ENCODE results near the gene ZP2. TPM values are rescaled to one million over a fixed set of nuclear protein-coding genes. Genes with fewer than 3 reads are reported as not detected.

ZP2 gene
- total RNA-seq, 1 donor from 2014 or later: not detected

DNA sequence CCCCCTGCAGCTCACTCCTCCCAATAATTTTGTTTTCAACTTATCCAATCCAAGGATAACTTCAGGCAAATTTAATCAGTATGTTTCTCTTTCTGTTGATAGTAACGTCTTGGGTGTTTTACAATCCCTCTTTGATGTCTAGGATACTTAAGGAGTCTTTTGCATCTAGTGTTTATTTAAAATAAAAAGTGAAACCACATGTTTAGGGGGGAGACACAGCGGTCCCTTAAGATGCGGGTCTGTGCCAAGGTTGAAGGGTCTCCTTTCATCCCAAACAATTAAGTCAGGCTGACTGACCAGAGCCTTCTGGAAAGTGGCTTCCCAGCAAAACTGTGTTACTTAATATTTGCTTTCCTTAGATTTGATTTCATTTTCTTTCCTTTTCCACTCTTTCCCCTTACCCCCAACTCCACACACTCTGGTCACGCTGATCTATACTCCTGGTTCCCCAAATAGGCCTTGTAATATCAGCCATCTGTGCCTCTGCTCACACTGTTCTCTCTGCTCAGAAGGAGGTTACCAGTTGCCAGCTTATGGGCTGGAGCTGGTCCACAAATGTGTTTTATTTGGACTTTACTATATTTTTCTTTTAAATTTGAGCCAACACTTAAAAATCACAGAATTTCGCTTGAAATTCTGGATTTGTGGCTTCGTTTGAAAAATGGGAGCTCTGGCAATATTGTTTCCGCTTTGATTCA, 33.3 kb upstream of the ZP2 start:
- no peaks in the 10 kb centered on the region for H3K9me3 Mint-ChIP-seq (ENCODE audit: low read depth)
- H3K27ac Mint-ChIP-seq (ENCODE audit: unreplicated experiment): no peak overlapping the region
- no peak for DNase-seq (ENCODE audit: low spot score)

DNA sequence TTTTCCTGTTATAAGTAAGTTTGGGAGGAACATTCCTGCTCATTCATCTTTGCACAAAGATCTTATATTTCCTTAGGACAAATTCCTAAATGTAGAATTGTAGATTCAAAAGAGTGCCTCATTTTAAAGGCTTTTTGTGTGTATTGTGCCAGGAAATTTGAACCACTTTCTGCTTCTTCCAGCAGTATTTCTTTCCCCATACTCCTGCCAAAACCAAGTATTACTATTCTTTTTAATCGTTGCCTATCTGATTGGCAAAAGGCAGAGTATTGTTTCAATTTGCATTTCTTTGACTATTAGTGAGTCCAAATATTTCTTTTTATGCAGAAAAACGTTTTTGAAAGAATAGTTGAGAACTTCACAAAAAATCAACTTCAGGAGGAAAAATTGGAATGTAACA, 31.4 kb upstream of the ZP2 start:
- H3K4me3 Mint-ChIP-seq (ENCODE audit: unreplicated experiment): no peak overlapping the region
- H3K27me3 Mint-ChIP-seq (ENCODE audit: low read depth): peaks cover 15% of the 10 kb centered on the region
- no peak overlapping the region for H3K27ac Mint-ChIP-seq (ENCODE audit: unreplicated experiment)
- no peaks in the 10 kb centered on the region for H3K9me3 Mint-ChIP-seq (ENCODE audit: low read depth)
- no peak for DNase-seq (ENCODE audit: low spot score)
- H3K4me1 Mint-ChIP-seq (ENCODE audit: low read depth): no peaks in the 10 kb centered on the region
- H3K36me3 Mint-ChIP-seq (ENCODE audit: low read depth): no peaks in the 10 kb centered on the region
- TF ChIP-seq, protein P1, sequence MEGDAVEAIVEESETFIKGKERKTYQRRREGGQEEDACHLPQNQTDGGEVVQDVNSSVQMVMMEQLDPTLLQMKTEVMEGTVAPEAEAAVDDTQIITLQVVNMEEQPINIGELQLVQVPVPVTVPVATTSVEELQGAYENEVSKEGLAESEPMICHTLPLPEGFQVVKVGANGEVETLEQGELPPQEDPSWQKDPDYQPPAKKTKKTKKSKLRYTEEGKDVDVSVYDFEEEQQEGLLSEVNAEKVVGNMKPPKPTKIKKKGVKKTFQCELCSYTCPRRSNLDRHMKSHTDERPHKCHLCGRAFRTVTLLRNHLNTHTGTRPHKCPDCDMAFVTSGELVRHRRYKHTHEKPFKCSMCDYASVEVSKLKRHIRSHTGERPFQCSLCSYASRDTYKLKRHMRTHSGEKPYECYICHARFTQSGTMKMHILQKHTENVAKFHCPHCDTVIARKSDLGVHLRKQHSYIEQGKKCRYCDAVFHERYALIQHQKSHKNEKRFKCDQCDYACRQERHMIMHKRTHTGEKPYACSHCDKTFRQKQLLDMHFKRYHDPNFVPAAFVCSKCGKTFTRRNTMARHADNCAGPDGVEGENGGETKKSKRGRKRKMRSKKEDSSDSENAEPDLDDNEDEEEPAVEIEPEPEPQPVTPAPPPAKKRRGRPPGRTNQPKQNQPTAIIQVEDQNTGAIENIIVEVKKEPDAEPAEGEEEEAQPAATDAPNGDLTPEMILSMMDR (IDR thresholded peaks at IDR 0.05): no peak

More for the DNA sequence above, 33.3 kb upstream of the ZP2 start:
- H3K4me1 Mint-ChIP-seq (ENCODE audit: low read depth): no peaks in the 10 kb centered on the region
- peaks cover 18% of the 10 kb centered on the region for H3K27me3 Mint-ChIP-seq (ENCODE audit: low read depth)
- H3K36me3 Mint-ChIP-seq (ENCODE audit: low read depth): no peaks in the 10 kb centered on the region
- no peak overlapping the region for H3K4me3 Mint-ChIP-seq (ENCODE audit: unreplicated experiment)
- TF ChIP-seq, protein P1 (IDR thresholded peaks at IDR 0.05): no peak

DNA sequence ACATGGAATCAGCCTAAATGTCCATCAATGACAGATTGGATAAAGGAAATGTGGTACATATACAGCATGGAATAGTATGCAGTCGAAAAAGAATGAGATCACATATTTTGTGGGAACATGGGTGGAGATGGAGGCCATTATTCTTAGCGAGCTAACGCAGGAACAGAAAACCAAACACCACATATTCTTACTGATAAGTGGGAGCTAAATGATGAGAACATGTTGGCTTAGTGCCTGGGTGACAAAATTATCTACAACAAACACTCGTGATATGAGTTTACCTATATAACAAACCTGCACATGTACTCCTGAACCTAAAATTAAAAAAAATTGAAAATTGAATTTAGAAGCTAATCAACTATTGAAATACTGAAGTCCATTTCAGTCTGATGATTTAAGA, 28.3 kb upstream of the ZP2 start:
- H3K4me3 Mint-ChIP-seq (ENCODE audit: unreplicated experiment): no peak overlapping the region
- peaks cover 12% of the 10 kb centered on the region for H3K27me3 Mint-ChIP-seq (ENCODE audit: low read depth)
- no peaks in the 10 kb centered on the region for H3K9me3 Mint-ChIP-seq (ENCODE audit: low read depth)
- no peak for DNase-seq (ENCODE audit: low spot score)
- H3K27ac Mint-ChIP-seq (ENCODE audit: unreplicated experiment): no peak overlapping the region
- H3K4me1 Mint-ChIP-seq (ENCODE audit: low read depth): no peaks in the 10 kb centered on the region
- no peaks in the 10 kb centered on the region for H3K36me3 Mint-ChIP-seq (ENCODE audit: low read depth)
- TF ChIP-seq, protein P1 (IDR thresholded peaks at IDR 0.05): no peak

DNA sequence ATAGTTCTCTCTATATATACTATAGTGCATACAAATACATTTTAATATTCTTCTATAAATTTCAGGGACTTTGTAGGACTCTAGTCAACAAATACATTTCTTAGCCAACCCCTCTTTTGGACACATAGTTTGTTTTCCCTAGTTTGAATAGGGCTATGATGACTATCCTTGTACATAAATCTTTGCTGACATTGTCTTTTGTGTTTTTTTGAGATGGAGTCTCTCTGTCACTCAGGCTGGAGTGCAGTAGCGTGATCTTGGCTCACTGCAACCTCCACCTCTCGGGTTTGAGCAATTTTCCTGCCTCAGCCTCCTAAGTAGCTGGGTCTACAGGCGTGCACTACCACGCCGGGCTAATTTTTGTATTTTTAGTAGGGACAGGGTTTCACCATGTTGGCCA, 25.5 kb upstream of the ZP2 start:
- no peak overlapping the region for H3K4me3 Mint-ChIP-seq (ENCODE audit: unreplicated experiment)
- H3K36me3 Mint-ChIP-seq (ENCODE audit: low read depth): no peaks in the 10 kb centered on the region
- no peak overlapping the region for H3K27ac Mint-ChIP-seq (ENCODE audit: unreplicated experiment)
- H3K27me3 Mint-ChIP-seq (ENCODE audit: low read depth): peaks cover 12% of the 10 kb centered on the region
- no peaks in the 10 kb centered on the region for H3K9me3 Mint-ChIP-seq (ENCODE audit: low read depth)
- TF ChIP-seq, protein P1 (IDR thresholded peaks at IDR 0.05): no peak
- no peaks in the 10 kb centered on the region for H3K4me1 Mint-ChIP-seq (ENCODE audit: low read depth)
- DNase-seq (ENCODE audit: low spot score): no peak

DNA sequence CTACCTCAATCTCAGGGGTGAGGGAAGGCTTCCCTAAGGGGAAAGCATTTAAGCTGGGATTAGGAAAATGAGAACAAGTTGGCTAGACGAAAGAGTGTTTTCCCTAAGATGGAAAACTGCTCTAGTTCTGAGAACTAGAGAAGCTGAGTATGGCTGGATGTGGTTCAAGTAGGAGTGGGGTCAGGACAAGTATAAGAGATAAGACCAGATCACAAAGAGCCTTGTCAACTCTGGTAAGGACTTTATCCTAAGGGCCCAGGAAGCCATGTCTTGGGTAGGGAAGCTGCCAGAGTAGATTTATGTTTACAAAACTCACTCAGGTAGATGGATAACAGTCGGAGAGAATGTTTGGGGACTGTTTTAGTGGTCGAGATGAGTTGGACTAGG, 23.8 kb upstream of the ZP2 start:
- TF ChIP-seq, protein P1 (IDR thresholded peaks at IDR 0.05): no peak
- H3K9me3 Mint-ChIP-seq (ENCODE audit: low read depth): no peaks in the 10 kb centered on the region
- H3K27ac Mint-ChIP-seq (ENCODE audit: unreplicated experiment): no peak overlapping the region
- peaks cover 20% of the 10 kb centered on the region for H3K27me3 Mint-ChIP-seq (ENCODE audit: low read depth)
- no peak for DNase-seq (ENCODE audit: low spot score)
- no peak overlapping the region for H3K4me3 Mint-ChIP-seq (ENCODE audit: unreplicated experiment)
- no peaks in the 10 kb centered on the region for H3K4me1 Mint-ChIP-seq (ENCODE audit: low read depth)
- H3K36me3 Mint-ChIP-seq (ENCODE audit: low read depth): no peaks in the 10 kb centered on the region

All from chondrocyte (in vitro differentiated cells).